SHP77 treated with DMSO at 0.1 percent for 48 hours (cell line): ENCODE measurements around the gene KRT73.

Source experiments
- DNase-seq: peaks from one replicate; lab custom pipeline; 2025; lab: John Stamatoyannopoulos, UW

KRT73 gene

DNA sequence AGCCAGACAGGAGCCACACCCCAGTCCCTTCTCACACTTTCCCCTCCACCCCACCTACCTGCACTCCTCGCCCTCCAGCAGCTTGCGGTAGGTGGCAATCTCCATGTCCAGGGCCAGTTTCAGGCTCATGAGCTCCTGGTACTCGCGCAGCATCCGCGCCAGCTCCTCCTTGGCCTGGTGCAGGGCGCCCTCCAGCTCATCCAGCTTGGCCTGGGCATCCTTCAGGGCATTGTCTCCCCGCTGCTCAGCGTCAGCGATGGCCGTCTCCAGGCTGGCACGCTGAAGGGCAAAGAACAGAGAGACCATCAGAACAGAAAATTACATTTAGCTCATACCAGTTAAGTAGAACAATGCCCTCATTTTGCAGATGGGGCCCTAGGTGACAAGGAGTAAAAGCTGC is 50.2 kb downstream of the KRT73 start:
- DNase-seq, result no peak

DNA sequence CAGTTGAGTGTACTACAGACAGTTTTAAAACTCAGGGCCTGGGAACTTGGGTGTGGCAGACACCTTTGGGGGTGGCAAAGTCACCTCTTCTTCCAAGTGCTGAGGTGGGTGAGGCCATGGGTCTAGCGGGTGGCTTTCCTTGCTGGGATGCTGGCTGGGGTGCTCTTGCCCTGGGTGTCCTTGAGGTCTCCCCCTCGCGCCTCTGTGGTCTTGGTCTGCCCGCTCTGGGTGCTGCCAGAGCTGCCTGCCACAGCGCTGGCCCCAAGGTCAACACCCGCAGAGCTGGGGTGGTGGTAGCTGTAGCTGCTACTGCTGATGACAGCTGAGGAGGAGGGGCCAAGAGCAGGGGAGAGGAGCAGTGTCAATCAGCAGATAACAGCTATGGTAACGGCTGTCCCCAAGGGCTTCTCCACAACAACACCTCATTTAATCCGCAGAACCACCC is 51.5 kb downstream of the KRT73 start:
- no peak for DNase-seq

DNA sequence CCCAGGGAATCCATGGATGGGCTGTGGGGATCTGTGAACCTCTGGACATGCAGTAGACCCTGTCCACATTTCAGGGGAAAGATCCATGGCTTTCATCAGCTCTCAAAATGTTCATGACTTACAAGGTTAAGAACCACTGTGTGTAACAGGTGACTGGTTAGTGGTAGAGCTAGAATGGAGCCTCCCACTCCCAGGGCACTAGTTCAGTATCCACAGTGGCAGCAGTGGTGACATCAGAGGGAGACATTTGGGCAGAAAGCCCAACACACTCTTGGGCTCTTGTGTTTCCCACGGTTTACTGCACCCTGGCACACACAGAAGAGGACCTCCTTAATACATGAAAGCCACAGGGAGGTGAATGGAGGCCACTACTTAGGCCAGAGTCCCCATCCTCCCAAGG is 53.8 kb downstream of the KRT73 start:
- DNase-seq, result no peak

DNA sequence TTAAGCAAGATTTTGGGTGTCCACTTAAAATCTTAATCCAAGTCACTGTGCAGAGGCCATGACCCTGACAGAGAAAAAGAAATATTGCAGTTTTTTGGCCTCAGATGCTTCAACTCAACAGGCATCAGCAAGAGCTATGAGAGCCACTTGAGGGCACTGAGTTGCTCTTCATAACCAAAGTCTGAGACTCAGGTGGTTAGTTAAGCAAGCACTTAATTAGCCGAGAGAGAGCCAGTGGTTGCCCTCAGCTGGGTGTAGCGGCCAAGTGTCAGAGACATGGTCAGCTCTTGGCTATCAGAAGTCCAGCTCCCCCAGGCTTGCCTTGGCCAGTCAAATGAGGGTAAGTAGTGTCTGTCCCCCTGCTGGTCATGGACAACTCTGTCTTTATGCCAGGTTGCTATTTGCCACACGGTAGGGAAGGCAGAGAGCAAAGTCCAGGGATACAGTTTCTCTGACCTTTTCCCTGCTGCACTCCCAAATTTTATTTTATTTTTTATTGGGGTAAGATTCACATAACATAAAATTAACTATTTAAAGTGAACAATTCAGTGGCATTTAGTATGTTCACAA is 56.4 kb downstream of the KRT73 start:
- DNase-seq, result no peak

DNA sequence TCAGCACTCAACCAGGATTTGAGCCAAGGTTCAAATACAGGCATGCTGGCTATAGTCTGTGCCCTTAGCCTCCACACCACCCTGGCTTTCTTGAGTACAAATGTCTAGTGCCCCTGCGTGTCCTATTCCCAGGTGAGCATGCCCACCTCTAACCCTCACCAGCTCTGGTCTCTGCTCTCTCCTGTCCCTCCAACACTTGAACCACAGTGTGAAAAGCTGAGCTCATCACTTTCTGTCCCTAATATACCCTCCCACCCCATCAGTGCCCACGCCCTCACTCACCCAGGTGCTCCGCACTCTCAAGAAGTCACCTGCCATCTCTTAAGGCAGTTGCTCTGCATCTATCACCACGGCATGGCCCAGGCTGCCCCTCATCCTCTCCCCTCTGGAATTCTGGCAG is 58.4 kb downstream of the KRT73 start:
- DNase-seq, result no peak

DNA sequence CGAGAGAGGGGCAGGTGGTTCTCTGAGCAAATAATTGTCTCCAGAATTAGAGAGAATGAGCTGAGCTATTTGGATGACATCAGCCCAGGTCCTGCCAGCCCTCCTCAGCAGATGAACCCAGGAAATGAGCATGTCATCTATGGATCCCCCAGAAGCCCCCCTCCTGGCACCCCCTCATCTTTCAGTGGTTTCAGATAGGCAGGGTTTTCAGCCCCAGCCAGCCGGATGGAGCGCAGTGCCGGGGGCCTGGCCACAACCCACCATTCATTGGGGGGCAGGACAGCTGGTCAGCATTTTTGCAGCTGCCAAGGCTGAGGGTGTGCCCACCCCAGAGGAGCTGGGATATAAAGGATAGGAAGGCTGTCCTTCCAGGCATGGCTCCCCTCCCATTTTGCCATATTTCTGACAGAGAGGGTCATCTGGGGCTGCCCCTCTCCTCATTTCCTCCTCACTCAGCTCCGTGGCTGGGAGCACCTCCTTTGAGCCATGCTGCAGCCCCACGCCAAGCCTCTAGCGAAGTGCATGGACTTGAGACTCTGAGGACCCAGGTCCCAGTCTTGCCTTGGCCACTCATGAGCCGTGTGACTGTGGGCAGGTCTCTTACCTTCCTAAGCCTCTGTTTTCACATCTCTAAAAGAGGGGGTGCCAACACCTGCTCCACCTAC is 59.4 kb downstream of the KRT73 start:
- no peak for DNase-seq
